Fibroblast of upper back skin (primary cell): ENCODE data around the gene IL2RA.
"Not testable (repeated sequence)": the region's sequence is repeated elsewhere in the genome, so short reads cannot be mapped to it uniquely, and the experiment has no call there.

Experiments used
- DNase-seq: peaks from one replicate; pipeline ENCODE4 v3.0.0-alpha.2; 2013

Gene IL2RA

GRCh38 chr10:5976512-5977470, 85.4 kb downstream of the IL2RA start:
- no peak for DNase-seq

DNA sequence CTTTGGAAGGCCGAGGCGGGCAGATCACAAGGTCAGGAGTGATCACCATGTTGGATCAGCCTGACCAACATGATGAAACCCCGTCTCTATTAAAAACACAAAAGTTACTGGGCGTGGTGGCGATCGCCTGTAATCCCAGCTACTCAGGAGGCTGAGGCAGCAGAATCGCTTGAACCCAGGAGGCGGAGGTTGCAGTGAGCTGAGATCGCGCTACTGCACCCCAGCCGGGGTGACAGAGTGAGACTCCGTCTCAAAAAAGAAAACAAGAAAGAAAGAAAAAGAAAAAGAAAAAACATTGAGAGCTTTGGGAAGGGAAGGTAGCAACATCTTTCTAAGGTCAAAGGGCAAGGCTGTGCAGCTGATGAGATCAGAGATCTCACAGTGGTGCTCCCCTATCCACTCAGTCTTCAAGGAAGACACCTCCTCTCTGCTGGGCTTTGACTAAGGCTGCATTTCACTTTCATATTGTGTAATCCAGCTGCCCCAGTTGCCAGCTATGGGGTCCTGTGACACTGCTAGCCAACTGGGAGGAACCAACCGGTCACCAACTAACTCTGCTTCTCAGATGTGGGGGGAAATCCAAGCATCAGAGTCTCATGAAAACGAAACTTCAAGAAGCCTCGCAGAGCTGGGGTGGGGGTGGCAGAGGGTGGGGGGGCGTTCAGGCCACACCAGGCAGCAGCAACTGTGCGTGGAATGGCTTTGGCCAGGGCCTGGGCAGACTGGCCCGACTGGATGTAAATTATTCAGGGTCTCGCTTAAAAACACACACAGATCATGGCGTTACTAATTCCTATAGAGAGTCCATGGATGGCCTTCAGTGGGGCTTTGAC, 86.3 kb downstream of the IL2RA start:
- no peak for DNase-seq

DNA sequence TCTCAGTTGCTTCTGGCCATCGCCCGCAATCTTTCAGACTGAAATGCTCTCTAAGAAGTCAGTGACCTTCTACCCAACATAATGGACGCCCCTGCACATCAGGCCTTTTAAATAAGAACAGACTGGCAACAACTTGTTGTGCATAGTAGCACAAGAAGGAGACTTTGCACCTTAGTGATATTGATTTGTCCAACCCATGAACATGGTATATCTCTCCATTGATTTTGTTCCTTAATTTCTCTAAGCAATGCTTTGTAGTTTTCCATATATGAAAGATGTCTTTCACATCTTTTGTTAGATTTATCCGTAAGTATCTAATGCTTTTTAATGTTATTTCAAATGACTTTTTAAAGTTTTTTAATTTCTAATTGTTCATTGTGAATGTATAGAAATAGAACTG, 89.1 kb downstream of the IL2RA start:
- no peak for DNase-seq

- DNase-seq, result no peak
Measured at GRCh38 chr10:5971886-5972285, 90.3 kb downstream of the IL2RA start.

GRCh38 chr10:5971315-5971832, 90.8 kb downstream of the IL2RA start:
- DNase-seq, result no peak

DNA sequence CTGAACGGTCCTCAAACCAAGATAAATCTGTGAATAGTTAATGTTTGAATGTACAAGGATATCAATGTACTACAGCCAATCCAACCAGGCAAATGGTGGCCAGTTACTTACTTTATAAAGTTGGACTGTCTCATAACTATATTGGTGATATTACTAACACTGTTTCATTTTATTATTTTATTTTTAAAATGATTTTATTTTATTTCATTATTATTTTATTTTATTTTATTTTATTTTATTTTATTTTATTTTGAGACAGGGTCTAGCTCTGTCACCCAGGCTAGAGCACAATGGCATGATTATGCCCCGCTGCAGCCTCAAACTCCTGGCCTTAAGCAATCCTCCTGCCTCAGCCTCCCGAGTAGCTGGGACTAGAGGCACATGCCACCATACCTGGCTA, 91.6 kb downstream of the IL2RA start:
- no peak for DNase-seq

- no peak for DNase-seq
Measured at GRCh38 chr10:5970066-5970465, 92.1 kb downstream of the IL2RA start.

DNA sequence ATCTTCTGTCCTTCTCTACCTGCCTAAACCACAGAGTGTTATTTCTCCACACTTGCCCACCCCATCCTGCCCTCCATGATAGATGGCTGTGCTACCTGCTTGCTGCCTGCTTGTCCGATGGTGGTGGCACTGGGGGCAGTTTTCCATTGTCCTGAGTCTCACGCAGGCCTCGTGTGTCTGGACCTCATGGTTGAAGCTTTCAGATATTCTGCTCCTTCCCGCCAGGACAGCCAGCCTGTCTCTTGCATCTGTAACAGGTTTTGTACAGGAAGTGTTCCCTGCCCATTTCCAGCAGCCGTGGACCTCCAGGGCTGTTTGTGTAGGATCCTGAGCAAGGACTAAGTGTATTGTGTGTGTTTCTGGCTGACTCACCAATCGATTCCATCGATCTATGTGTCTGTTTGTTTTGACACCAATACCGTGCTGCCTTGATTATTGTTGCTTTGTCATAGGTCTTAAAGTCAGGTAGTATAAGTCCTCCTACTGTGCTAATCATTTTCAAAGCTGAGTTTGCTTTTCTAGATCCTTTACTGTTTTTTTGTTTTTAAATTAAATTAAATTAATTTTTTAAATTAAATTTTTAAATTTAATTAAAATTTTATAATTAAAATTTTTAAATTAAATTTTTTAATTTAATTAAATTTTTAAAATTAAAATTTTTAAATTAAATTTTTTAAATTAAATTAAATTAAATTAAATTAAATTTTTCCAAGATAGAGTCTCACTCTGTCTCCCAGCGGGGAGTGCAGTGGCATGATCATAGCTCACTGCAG, 93.3 kb downstream of the IL2RA start:
- no peak for DNase-seq

- no peak for DNase-seq
Measured at GRCh38 chr10:5968037-5968680, 94.0 kb downstream of the IL2RA start.

- DNase-seq, result no peak
Measured at GRCh38 chr10:5965266-5965665, 96.9 kb downstream of the IL2RA start.

GRCh38 chr10:5964736-5965135, 97.4 kb downstream of the IL2RA start:
- no peak for DNase-seq

DNA sequence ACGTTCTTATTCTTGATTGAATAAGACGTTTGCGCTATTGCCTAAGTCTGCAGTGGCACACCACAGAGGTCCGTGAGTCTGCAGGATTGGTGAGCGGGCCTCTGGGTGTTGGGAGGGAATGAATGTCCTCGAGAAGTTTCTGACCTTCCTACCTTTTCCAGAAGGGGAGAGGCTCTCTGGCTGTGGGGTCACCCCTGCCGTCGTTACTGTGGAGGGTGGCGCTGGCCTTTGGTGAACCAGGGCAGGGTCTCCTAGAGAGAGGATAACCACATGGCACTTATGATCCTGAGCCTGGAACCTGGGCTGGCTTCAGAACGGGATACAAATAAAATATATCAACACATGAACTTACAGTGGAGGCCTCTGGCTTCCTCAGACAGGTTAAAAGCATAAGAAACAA, 98.6 kb downstream of the IL2RA start:
- DNase-seq, result no peak

DNA sequence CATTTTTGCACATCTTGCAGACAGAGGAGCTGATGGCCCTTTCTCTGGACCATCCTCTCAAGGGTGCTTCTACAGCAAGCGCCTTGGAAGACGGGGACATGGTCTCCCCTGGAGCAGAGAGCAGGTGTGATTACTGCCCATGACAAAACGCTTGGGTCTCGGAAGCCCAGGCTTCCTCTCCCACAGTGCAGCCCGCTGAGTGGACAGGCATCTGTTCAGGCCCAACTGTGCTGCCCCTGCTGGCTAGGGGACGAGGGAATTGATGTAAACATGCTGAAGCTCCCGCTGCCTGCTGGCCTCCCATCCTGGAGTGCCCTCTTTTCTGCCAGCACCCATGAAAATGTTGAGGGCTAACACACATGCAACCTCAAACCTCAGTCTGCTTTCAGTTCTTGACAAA, 99.1 kb downstream of the IL2RA start:
- DNase-seq, result no peak

DNA sequence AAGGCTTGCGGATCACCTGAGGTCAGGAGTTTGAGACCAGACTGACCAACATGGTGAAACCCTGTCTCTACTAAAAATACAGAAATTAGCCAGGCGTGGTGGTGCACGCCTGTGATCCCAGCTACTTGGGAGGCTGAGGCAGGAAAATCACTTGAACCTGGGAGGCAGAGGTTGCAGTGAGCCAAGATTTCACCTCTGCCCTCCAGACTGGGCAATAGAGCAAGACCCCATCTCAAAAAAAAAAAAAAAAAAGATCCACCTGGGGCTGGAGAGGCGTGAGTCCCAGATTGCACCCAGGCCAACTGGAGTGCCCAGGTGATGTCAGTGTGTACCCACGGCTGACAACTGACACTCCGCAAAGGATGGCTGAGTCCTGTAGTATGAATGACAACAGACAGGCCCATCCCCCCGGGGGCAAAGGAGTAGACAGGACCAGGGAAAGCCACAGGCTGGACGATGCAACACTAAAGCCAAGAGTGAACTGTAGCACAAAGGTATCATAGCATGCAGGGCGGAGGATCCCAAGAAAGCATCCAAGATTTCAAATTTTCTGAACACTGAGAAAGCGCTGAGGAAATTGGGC, 99.7 kb downstream of the IL2RA start:
- not testable (repeated sequence) for DNase-seq

- DNase-seq, result no peak
Measured at GRCh38 chr10:5961405-5962100, 100.6 kb downstream of the IL2RA start.

- not testable (repeated sequence) for DNase-seq
Measured at GRCh38 chr10:5960973-5961275, 101.2 kb downstream of the IL2RA start.
